Measurements from ENCODE around the gene ZFAND3. TPM values are rescaled to one million over a fixed set of nuclear protein-coding genes. Genes with fewer than 3 reads are reported as not detected.

ZFAND3 gene
- total RNA-seq, 1 donor from 2014 or later, result 56.3 TPM

DNA sequence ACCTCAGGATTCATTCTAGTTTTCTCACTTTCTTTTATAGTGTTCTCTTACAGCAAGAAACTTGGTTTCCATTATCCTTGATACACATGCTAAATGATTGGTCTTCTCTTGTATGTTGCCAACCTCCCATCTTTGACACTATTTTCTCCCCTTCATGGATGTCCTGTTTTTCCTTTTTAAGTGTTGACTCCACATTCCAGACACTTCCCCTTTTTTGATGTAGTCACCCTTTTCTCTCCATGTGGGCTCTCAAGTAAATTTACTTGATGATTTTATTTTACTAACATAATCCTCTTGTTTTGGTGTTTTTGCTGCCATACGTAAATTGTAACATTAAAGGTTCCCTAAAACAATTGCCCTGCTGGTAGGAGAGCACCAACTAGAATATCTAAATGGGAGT lies 148.1 kb downstream of the ZFAND3 start:
- CTCF ChIA-PET, result no interaction called here
- POLR2A ChIA-PET, result no interaction called here
- Mint-ChIP-seq H3K27me3 (no peaks in the 10 kb centered on the region), H3K9me3 (peaks cover 6% of the 10 kb centered on the region), H3K4me1 (peaks cover 78% of the 10 kb centered on the region), H3K36me3 (ENCODE audit: low read depth) (peaks cover 23% of the 10 kb centered on the region), H3K27ac (no peak overlapping the region), H3K4me3 (no peak overlapping the region)
- DNase-seq, result no peak
- TF ChIP-seq, protein P1, sequence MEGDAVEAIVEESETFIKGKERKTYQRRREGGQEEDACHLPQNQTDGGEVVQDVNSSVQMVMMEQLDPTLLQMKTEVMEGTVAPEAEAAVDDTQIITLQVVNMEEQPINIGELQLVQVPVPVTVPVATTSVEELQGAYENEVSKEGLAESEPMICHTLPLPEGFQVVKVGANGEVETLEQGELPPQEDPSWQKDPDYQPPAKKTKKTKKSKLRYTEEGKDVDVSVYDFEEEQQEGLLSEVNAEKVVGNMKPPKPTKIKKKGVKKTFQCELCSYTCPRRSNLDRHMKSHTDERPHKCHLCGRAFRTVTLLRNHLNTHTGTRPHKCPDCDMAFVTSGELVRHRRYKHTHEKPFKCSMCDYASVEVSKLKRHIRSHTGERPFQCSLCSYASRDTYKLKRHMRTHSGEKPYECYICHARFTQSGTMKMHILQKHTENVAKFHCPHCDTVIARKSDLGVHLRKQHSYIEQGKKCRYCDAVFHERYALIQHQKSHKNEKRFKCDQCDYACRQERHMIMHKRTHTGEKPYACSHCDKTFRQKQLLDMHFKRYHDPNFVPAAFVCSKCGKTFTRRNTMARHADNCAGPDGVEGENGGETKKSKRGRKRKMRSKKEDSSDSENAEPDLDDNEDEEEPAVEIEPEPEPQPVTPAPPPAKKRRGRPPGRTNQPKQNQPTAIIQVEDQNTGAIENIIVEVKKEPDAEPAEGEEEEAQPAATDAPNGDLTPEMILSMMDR (IDR thresholded peaks at IDR 0.05), result no peak
- intact Hi-C loops (cut with micrococcal nuclease), result no loop called here
- no peak for ATAC-seq (ENCODE audit: low read depth)

DNA sequence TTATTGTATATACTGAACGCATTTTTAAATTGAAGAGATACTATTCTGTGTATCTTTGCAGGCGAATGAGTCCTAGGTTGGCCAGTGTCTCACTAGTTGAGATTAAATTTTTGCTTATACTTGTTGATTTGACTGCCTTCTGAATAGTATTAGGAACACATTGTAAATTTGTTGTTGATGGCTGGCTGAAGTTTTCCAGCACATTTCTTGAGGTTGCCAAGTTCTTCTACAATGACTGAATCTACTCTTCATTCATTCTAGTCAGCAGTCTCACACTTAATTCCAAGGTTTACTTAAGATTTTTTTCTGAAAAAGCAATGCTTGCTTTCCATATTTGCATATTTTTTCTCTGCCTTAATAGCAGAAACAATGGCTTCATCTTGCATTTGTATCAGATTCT lies 151.7 kb downstream of the ZFAND3 start:
- Mint-ChIP-seq H3K9me3 (peaks cover 9% of the 10 kb centered on the region), H3K4me1 (peaks cover 52% of the 10 kb centered on the region), H3K36me3 (ENCODE audit: low read depth) (peaks cover 33% of the 10 kb centered on the region), H3K27ac (no peak overlapping the region), H3K27me3 (no peaks in the 10 kb centered on the region), H3K4me3 (no peak overlapping the region)
- ChIA-PET CTCF (no interaction called here), POLR2A (no interaction called here)
- TF ChIP-seq, protein P1 (IDR thresholded peaks at IDR 0.05), result no peak
- ATAC-seq (ENCODE audit: low read depth) (no peak), DNase-seq (no peak)
- intact Hi-C loops (cut with micrococcal nuclease), result no loop called here

DNA sequence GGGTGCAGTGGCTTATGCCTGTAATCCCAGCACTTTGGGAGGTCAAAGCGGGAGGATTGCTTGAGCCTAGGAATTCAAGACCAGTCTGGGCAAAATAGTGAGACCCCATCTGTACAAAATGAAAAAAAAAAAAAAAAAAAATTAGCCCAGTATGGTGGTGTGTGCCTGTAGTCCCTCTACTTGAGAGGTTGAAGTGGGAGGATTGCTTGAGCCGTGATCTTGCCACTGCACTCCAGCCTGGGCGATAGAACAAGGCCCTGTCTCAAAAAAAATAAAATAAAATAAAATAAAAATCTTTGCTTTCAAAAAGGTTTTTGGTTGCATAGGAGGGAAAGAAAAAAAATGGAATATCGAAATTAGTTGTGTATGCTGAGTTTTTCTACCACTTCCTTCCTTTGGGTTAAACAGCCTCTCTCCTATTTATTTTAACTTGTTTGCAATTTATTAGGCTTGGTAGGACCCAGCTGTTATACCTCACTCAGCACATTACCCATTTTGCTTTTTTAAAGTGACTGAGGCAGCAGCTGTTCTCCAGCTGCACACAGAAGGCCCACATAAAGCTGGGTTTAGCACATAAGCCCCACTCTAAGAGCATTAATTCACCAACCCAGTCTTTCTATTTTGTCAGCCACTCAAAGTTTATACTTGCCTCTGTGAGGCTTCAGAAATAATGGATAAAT lies 152.3 kb downstream of the ZFAND3 start:
- CTCF ChIA-PET, result no interaction called here
- Mint-ChIP-seq H3K36me3 (ENCODE audit: low read depth) (peaks cover 33% of the 10 kb centered on the region), H3K9me3 (peaks cover 11% of the 10 kb centered on the region), H3K4me3 (no peak overlapping the region), H3K27ac (peak overlapping the region; percentile 41), H3K27me3 (no peaks in the 10 kb centered on the region), H3K4me1 (peaks cover 50% of the 10 kb centered on the region)
- DNase-seq, result no peak
- intact Hi-C loops (cut with micrococcal nuclease), result no loop called here
- TF ChIP-seq, protein P1 (IDR thresholded peaks at IDR 0.05), result no peak
- POLR2A ChIA-PET, result no interaction called here
- ATAC-seq (ENCODE audit: low read depth), result no peak

DNA sequence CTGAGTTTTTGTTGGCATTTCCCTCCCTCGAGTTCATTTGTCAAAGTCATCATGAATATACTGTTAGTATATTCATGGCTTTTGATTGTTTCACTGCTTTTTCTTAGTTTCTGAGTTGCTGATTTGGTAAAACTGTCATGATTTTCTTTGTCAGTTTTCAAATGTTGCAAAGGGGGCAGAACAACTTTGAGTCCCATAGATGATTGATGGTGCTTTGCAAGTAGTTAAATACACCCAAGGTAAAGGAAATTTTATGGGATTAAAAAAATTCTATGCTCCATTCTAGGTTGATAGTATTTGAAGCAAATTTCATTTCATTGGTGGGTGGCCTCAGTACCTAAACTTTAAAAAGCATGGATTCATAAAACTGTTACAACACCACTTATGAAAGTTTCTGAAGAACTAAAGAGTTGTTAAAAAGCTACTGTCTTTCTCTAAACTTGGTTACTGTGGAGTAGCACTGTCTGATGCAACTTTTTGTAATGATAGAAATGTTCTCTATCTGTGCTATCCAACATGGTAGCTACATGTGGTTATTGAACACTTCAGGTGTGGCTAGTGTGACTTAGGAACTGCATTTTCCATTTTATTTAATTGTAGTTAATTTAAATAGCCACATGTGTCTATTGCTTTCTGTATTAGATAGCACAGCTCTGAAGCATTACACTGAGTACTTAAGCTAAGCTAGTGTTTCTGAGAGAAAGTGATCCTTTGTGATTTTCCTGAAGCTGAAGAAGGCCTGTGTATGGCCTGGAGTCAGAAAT lies 153.6 kb downstream of the ZFAND3 start:
- Mint-ChIP-seq H3K4me1 (peaks cover 46% of the 10 kb centered on the region), H3K4me3 (no peak overlapping the region), H3K36me3 (ENCODE audit: low read depth) (peaks cover 27% of the 10 kb centered on the region), H3K27me3 (no peaks in the 10 kb centered on the region), H3K9me3 (peaks cover 9% of the 10 kb centered on the region), H3K27ac (no peak overlapping the region)
- CTCF ChIA-PET, result no interaction called here
- TF ChIP-seq, protein P1 (IDR thresholded peaks at IDR 0.05), result no peak
- ATAC-seq (ENCODE audit: low read depth) (no peak), DNase-seq (no peak)
- POLR2A ChIA-PET, result no interaction called here
- intact Hi-C loops (cut with micrococcal nuclease), result no loop called here

DNA sequence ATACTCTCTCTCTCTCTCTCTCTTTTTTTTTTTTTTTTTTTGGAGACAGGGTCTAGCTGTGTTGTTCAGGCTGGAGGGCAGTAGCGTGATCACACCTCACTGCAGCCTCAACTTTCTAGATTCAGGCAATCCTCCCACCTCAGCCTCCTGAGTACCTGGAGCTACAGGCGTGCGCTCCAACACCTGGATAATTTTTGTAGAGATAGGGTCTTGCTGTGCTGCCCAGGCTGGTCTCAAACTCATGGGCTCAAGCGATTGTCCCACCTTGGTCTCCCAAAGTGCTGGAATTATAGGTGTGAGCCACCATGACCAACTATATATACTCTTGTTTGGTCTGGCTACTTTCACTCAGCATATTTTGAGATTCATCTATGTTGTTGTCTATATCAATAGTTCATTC lies 154.9 kb downstream of the ZFAND3 start:
- H3K27ac Mint-ChIP-seq, result no peak overlapping the region
- peaks cover 9% of the 10 kb centered on the region for H3K9me3 Mint-ChIP-seq
- peaks cover 49% of the 10 kb centered on the region for H3K4me1 Mint-ChIP-seq
- no peaks in the 10 kb centered on the region for H3K27me3 Mint-ChIP-seq
- no peak overlapping the region for H3K4me3 Mint-ChIP-seq
- ChIA-PET POLR2A (no interaction called here), CTCF (no interaction called here)
- no peak for DNase-seq
- peaks cover 27% of the 10 kb centered on the region for H3K36me3 Mint-ChIP-seq (ENCODE audit: low read depth)
- no peak for ATAC-seq (ENCODE audit: low read depth)
- TF ChIP-seq, protein P1 (IDR thresholded peaks at IDR 0.05), result no peak
- intact Hi-C loops (cut with micrococcal nuclease), result no loop called here
